IPS DF 19.7 (cell line): ENCODE measurements around the gene STAM.

Experiments
- DNase-seq: peaks from one replicate; pipeline ENCODE4 v3.0.0-alpha.2; 2013; ENCODE audit warnings: low read depth, low spot score

Gene STAM

GRCh38 chr10:17647326-17647725 lies 3.4 kb downstream of the STAM start:
- no peak for DNase-seq

- DNase-seq = no peak
These were observed 4.5 kb downstream of the STAM start for GRCh38 chr10:17648243-17649035.

- DNase-seq = no peak
These were observed 5.1 kb downstream of the STAM start for GRCh38 chr10:17649052-17649451.

- DNase-seq = no peak
These were observed 5.9 kb downstream of the STAM start for GRCh38 chr10:17649836-17650235.

GRCh38 chr10:17650416-17650815 lies 6.5 kb downstream of the STAM start:
- DNase-seq = no peak

GRCh38 chr10:17651896-17652295 lies 7.9 kb downstream of the STAM start:
- no peak for DNase-seq

GRCh38 chr10:17652585-17652984 lies 8.6 kb downstream of the STAM start:
- no peak for DNase-seq

- DNase-seq = no peak
These were observed 11.1 kb downstream of the STAM start for GRCh38 chr10:17655009-17655408.

- no peak for DNase-seq
These were observed 11.7 kb downstream of the STAM start for GRCh38 chr10:17655567-17656146.

GRCh38 chr10:17657103-17657500 lies 13.2 kb downstream of the STAM start:
- DNase-seq = no peak

GRCh38 chr10:17659365-17659764 lies 15.4 kb downstream of the STAM start:
- DNase-seq = no peak

GRCh38 chr10:17660921-17661320 lies 17.0 kb downstream of the STAM start:
- no peak for DNase-seq

- DNase-seq = no peak
These were observed 17.6 kb downstream of the STAM start for GRCh38 chr10:17661510-17661909.

GRCh38 chr10:17662193-17663138 lies 18.5 kb downstream of the STAM start:
- DNase-seq = no peak

GRCh38 chr10:17663450-17663849 lies 19.5 kb downstream of the STAM start:
- DNase-seq = no peak

- no peak for DNase-seq
These were observed 21.8 kb downstream of the STAM start for GRCh38 chr10:17665747-17666146.

- no peak for DNase-seq
These were observed 24.7 kb downstream of the STAM start for GRCh38 chr10:17668435-17669184.

GRCh38 chr10:17669185-17669872 lies 25.4 kb downstream of the STAM start:
- DNase-seq = no peak

GRCh38 chr10:17671307-17671706 lies 27.4 kb downstream of the STAM start:
- peak; percentile 17 for DNase-seq

- peak; percentile 68 for DNase-seq
These were observed 29.6 kb downstream of the STAM start for GRCh38 chr10:17673471-17674061.

GRCh38 chr10:17674566-17674965 lies 30.6 kb downstream of the STAM start:
- DNase-seq = no peak
